Measurements from ENCODE around the gene CCSER1.

CCSER1 gene

DNA sequence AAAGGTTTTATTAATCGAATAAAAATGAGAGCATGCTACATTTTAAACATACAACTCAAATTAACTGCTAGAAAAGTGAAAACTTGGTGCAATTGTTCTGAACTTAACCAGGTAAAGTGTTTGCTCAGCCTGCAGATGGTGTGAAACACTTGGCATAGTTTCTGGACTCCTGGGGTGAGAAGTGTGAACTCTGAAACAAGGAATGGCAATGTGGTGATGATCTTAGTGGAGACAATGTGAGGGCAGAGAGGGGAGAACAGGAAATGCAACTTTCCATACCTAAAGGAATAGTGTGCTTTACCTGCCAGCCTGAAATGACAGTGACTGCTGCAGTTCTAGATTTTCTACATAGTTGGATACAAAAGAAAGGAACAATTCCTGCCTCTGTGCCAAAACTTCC is 57.4 kb downstream of the CCSER1 start:
- H3K27ac ChIP-seq, result no peak overlapping the region
- ChIA-PET CTCF (no interaction called here), POLR2A (ENCODE audit: low non-redundant PET) (no interaction called here)
- TF ChIP-seq CTCF (conservative IDR thresholded peaks at IDR 0.05; ENCODE audit: low read depth), result no peak
- DNase-seq (ENCODE audit: low spot score), result no peak

DNA sequence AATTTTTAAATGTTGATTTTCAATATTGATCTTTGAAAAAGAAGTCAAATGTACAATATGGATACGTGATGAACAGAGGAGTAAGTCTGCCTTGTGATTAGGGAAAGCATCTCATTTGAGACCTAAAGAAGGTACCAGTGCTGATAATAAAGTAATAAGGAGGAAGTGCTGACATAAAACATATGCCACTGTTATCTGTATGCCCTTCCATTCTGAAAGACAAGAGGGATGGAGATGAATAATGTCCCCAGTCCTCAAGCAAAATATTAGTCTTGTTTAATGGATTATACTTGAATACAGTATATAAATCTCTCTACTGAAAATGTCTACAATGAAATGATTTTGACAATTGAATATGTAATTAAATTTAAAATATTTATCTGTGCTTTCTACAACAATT is 58.2 kb downstream of the CCSER1 start:
- ChIA-PET CTCF (no interaction called here), POLR2A (ENCODE audit: low non-redundant PET) (no interaction called here)
- DNase-seq (ENCODE audit: low spot score), result no peak
- H3K27ac ChIP-seq, result no peak overlapping the region
- TF ChIP-seq CTCF (conservative IDR thresholded peaks at IDR 0.05; ENCODE audit: low read depth), result no peak

DNA sequence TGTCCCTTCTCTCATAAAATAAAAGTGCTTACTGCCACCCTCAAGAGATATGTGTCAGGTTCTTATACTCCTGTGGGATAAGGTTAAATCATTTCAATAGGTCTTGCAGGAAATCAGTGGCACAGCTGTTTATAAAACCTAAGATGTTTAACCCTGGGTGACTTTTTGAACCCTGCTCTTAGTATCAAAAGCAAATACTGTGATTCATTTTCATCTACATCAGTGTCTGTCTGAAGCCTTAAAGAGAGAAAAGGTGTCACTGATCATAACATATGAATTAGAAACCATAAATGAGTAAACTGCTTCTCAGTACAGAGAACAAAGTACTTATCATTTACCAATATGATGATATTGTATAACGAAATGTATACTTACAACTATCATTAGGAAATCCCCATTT is 59.0 kb downstream of the CCSER1 start:
- ChIA-PET POLR2A (ENCODE audit: low non-redundant PET) (no interaction called here), CTCF (no interaction called here)
- DNase-seq (ENCODE audit: low spot score), result no peak
- H3K27ac ChIP-seq, result no peak overlapping the region
- no peak for TF ChIP-seq CTCF (conservative IDR thresholded peaks at IDR 0.05; ENCODE audit: low read depth)

GRCh38 chr4:90187148-90187884 is 60.1 kb downstream of the CCSER1 start:
- no peak for DNase-seq (ENCODE audit: low spot score)
- ChIA-PET POLR2A (ENCODE audit: low non-redundant PET) (interaction anchor here (0.6 kb wide), 1 partner anchor 93 kb away, joined by 5 read pairs; no protein-coding TSS in a partner anchor), CTCF (no interaction called here)
- no peak overlapping the region for H3K27ac ChIP-seq
- TF ChIP-seq CTCF (conservative IDR thresholded peaks at IDR 0.05; ENCODE audit: low read depth), result no peak

- TF ChIP-seq CTCF (conservative IDR thresholded peaks at IDR 0.05; ENCODE audit: low read depth), result no peak
- ChIA-PET POLR2A (ENCODE audit: low non-redundant PET) (no interaction called here), CTCF (no interaction called here)
- H3K27ac ChIP-seq, result no peak overlapping the region
- DNase-seq (ENCODE audit: low spot score), result no peak
Measured at GRCh38 chr4:90189178-90189577, 62.0 kb downstream of the CCSER1 start.

GRCh38 chr4:90189946-90190345 is 62.8 kb downstream of the CCSER1 start:
- no peak for TF ChIP-seq CTCF (conservative IDR thresholded peaks at IDR 0.05; ENCODE audit: low read depth)
- no peak for DNase-seq (ENCODE audit: low spot score)
- H3K27ac ChIP-seq, result no peak overlapping the region
- ChIA-PET POLR2A (ENCODE audit: low non-redundant PET) (no interaction called here), CTCF (no interaction called here)

Data from RWPE1 (cell line).